Measurements from ENCODE around the gene ANO2. TPM values are rescaled to one million over a fixed set of nuclear protein-coding genes. Genes with fewer than 3 reads are reported as not detected.

Gene ANO2
- total RNA-seq, 8 experiments from 2014 or later, result 0.46 to 162 (median 5.5) TPM

- ATAC-seq (replicated peaks in 6 of 8), result peak in 3 of 8 experiments; percentile 54 to 82 (median 69)
Measured at GRCh38 chr12:5972387-5972786, 27.3 kb upstream of the ANO2 start.

GRCh38 chr12:5971194-5971850, 26.3 kb upstream of the ANO2 start:
- ATAC-seq (replicated peaks in 6 of 8), result no peak
- 65 to 93% (median 77%) methylated on average over 1 to 9 of the region's 10 CpGs; no CpG with 5 or more reads in 4 of the 10 experiments for whole genome bisulfite sequencing, 10 experiments
- no peak overlapping the region for H3K27ac ChIP-seq
- no peak overlapping the region for H3K4me3 ChIP-seq
- in situ Hi-C loops (cut with MboI; ENCODE audit: low pct_unique_long_range_greater_than_20kb in 2 of 9, low sequenced_read_pairs in 9 of 9, unreplicated experiment in 9 of 9), result no loop called here
- H3K4me1 ChIP-seq (replicated peaks in 1 of 2), result no peaks in the 10 kb centered on the region

More at GRCh38 chr12:5972387-5972786, 27.3 kb upstream of the ANO2 start:
- WGBS, 10 experiments, result 20 to 100% (median 49%) methylated on average over 1 to 5 of the region's 8 CpGs; no CpG with 5 or more reads in 3 of the 10 experiments
- in situ Hi-C loops (cut with MboI; ENCODE audit: low pct_unique_long_range_greater_than_20kb in 2 of 9, low sequenced_read_pairs in 9 of 9, unreplicated experiment in 9 of 9), result no loop called here
- no peaks in the 10 kb centered on the region for H3K4me1 ChIP-seq (replicated peaks in 1 of 2)
- H3K4me3 ChIP-seq, result no peak overlapping the region
- H3K27ac ChIP-seq, result no peak overlapping the region

- WGBS, 10 experiments, result 50 to 100% (median 92%) methylated on average over 1 to 3 of the region's 5 CpGs; no CpG with 5 or more reads in 2 of the 10 experiments
- ATAC-seq (replicated peaks in 6 of 8), result no peak
- H3K27ac ChIP-seq, result no peak overlapping the region
- no peaks in the 10 kb centered on the region for H3K4me1 ChIP-seq (replicated peaks in 1 of 2)
- H3K4me3 ChIP-seq, result no peak overlapping the region
- in situ Hi-C loops (cut with MboI; ENCODE audit: low pct_unique_long_range_greater_than_20kb in 2 of 9, low sequenced_read_pairs in 9 of 9, unreplicated experiment in 9 of 9), result no loop called here
Measured at GRCh38 chr12:5969974-5970690, 25.1 kb upstream of the ANO2 start.

- ATAC-seq (replicated peaks in 6 of 8), result no peak
- H3K4me3 ChIP-seq, result no peak overlapping the region
- peaks cover 0 to 5% of the 10 kb centered on the region in 2 donors for H3K4me1 ChIP-seq (replicated peaks in 1 of 2)
- H3K27ac ChIP-seq, result no peak overlapping the region
- in situ Hi-C loops (cut with MboI; ENCODE audit: low pct_unique_long_range_greater_than_20kb in 2 of 9, low sequenced_read_pairs in 9 of 9, unreplicated experiment in 9 of 9), result no loop called here
- 50 to 80% (median 66%) methylated on average over 1 to 9 of the region's 17 CpGs; no CpG with 5 or more reads in 2 of the 10 experiments for WGBS, 10 experiments
Measured at GRCh38 chr12:5969156-5969973, 24.3 kb upstream of the ANO2 start.

GRCh38 chr12:5967645-5968415, 22.8 kb upstream of the ANO2 start:
- Histone ChIP-seq H3K4me1 (replicated peaks in 1 of 2) (peaks cover 0 to 5% of the 10 kb centered on the region in 2 donors), H3K4me3 (no peak overlapping the region), H3K27ac (no peak overlapping the region)
- in situ Hi-C loops (cut with MboI; ENCODE audit: low pct_unique_long_range_greater_than_20kb in 2 of 9, low sequenced_read_pairs in 9 of 9, unreplicated experiment in 9 of 9), result no loop called here
- no peak for ATAC-seq (replicated peaks in 6 of 8)
- 40 to 100% (median 78%) methylated on average over 1 to 4 of the region's 17 CpGs; no CpG with 5 or more reads in 3 of the 10 experiments for WGBS, 10 experiments

GRCh38 chr12:5966486-5967095, 21.5 kb upstream of the ANO2 start:
- no peak for ATAC-seq (replicated peaks in 6 of 8)
- 54 to 100% (median 81%) methylated on average over 1 to 9 of the region's 11 CpGs for WGBS, 10 experiments
- in situ Hi-C loops (cut with MboI; ENCODE audit: low pct_unique_long_range_greater_than_20kb in 2 of 9, low sequenced_read_pairs in 9 of 9, unreplicated experiment in 9 of 9), result no loop called here
- Histone ChIP-seq H3K27ac (no peak overlapping the region), H3K4me3 (no peak overlapping the region), H3K4me1 (replicated peaks in 1 of 2) (peaks cover 0 to 5% of the 10 kb centered on the region in 2 donors)

- 24 to 67% (median 38%) methylated on average over 2 to 5 of the region's 9 CpGs; no CpG with 5 or more reads in 5 of the 10 experiments for WGBS, 10 experiments
- Histone ChIP-seq H3K4me3 (no peak overlapping the region), H3K4me1 (replicated peaks in 1 of 2) (peaks cover 0 to 5% of the 10 kb centered on the region in 2 donors), H3K27ac (no peak overlapping the region)
- in situ Hi-C loops (cut with MboI; ENCODE audit: low pct_unique_long_range_greater_than_20kb in 2 of 9, low sequenced_read_pairs in 9 of 9, unreplicated experiment in 9 of 9), result no loop called here
- peak; percentile 73 to 98 (median 88) for ATAC-seq (replicated peaks in 6 of 8)
Measured at GRCh38 chr12:5965950-5966383, 20.9 kb upstream of the ANO2 start.

GRCh38 chr12:5964913-5965900, 20.1 kb upstream of the ANO2 start:
- 14 to 71% (median 58%) methylated on average over 2 to 16 of the region's 24 CpGs; no CpG with 5 or more reads in 2 of the 10 experiments for WGBS, 10 experiments
- H3K4me3 ChIP-seq, result no peak overlapping the region
- ATAC-seq (replicated peaks in 6 of 8), result peak in 5 of 8 experiments; percentile 9 to 46 (median 19)
- in situ Hi-C loops (cut with MboI; ENCODE audit: low pct_unique_long_range_greater_than_20kb in 2 of 9, low sequenced_read_pairs in 9 of 9, unreplicated experiment in 9 of 9), result no loop called here
- H3K27ac ChIP-seq, result no peak overlapping the region
- H3K4me1 ChIP-seq (replicated peaks in 1 of 2), result peaks cover 0 to 5% of the 10 kb centered on the region in 2 donors

- H3K27ac ChIP-seq, result no peak overlapping the region
- H3K4me1 ChIP-seq (replicated peaks in 1 of 2), result peaks cover 0 to 5% of the 10 kb centered on the region in 2 donors
- in situ Hi-C loops (cut with MboI; ENCODE audit: low pct_unique_long_range_greater_than_20kb in 2 of 9, low sequenced_read_pairs in 9 of 9, unreplicated experiment in 9 of 9), result no loop called here
- no peak overlapping the region for H3K4me3 ChIP-seq
- no peak for ATAC-seq (replicated peaks in 6 of 8)
- 70 to 100% (median 90%) methylated on average over 1 to 6 of the region's 7 CpGs; no CpG with 5 or more reads in 1 of the 10 experiments for WGBS, 10 experiments
Measured at GRCh38 chr12:5963515-5963914, 18.5 kb upstream of the ANO2 start.

GRCh38 chr12:5960783-5961182, 15.7 kb upstream of the ANO2 start:
- WGBS, 10 experiments, result 31 to 100% (median 90%) methylated on average over 1 to 3 of the region's 4 CpGs; no CpG with 5 or more reads in 5 of the 10 experiments
- no peak overlapping the region for H3K4me3 ChIP-seq
- in situ Hi-C loops (cut with MboI; ENCODE audit: low pct_unique_long_range_greater_than_20kb in 2 of 9, low sequenced_read_pairs in 9 of 9, unreplicated experiment in 9 of 9), result no loop called here
- peaks cover 0 to 5% of the 10 kb centered on the region in 2 donors for H3K4me1 ChIP-seq (replicated peaks in 1 of 2)
- H3K27ac ChIP-seq, result no peak overlapping the region
- no peak for ATAC-seq (replicated peaks in 6 of 8)

- no peaks in the 10 kb centered on the region for H3K4me1 ChIP-seq (replicated peaks in 1 of 2)
- in situ Hi-C loops (cut with MboI; ENCODE audit: low pct_unique_long_range_greater_than_20kb in 2 of 9, low sequenced_read_pairs in 9 of 9, unreplicated experiment in 9 of 9), result no loop called here
- no peak for ATAC-seq (replicated peaks in 6 of 8)
- H3K4me3 ChIP-seq, result no peak overlapping the region
- WGBS, 10 experiments, result 44 to 100% (median 85%) methylated on average over 1 to 5 of the region's 5 CpGs
- H3K27ac ChIP-seq, result no peak overlapping the region
Measured at GRCh38 chr12:5956987-5957386, 11.9 kb upstream of the ANO2 start.

All from motor neuron (in vitro differentiated cells).